ENCODE data around the gene RIPPLY2. TPM values are rescaled to one million over a fixed set of nuclear protein-coding genes. Genes with fewer than 3 reads are reported as not detected.
"Not testable (repeated sequence)": the region's sequence is repeated elsewhere in the genome, so short reads cannot be mapped to it uniquely, and the experiment has no call there.

Gene RIPPLY2
- total RNA-seq, 6 experiments from 2014 or later: not detected

DNA sequence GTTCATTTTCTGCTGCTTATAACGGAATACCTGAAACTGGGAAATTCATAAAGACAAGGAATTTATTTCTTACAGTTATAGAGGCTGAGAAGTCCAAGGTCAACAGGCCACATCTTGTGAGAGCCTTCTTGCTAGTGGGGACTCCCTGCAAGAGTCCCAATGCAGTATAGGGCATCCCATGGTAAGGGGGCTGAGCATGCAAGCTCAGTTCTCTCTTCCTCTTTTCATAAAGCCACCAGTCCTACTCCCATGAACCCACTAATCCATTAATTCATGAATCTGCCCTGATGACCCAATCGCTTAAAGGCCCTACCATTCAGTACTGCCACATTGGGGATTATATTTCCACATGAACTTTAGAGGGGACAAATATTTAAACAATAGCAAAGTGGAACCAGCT, 32.8 kb downstream of the RIPPLY2 start:
- no peak for ATAC-seq
- 96% methylated on average over 2 of the region's 2 CpGs for WGBS (ENCODE audit: insufficient coverage, low coverage, low lambda C conversion rate, missing lambda C conversion rate)
- intact Hi-C loops (cut with DNase I): loop anchor here in 1 of 2 donors (5.0 kb wide), 1 partner anchor 336 kb away; no protein-coding TSS in a partner anchor

DNA sequence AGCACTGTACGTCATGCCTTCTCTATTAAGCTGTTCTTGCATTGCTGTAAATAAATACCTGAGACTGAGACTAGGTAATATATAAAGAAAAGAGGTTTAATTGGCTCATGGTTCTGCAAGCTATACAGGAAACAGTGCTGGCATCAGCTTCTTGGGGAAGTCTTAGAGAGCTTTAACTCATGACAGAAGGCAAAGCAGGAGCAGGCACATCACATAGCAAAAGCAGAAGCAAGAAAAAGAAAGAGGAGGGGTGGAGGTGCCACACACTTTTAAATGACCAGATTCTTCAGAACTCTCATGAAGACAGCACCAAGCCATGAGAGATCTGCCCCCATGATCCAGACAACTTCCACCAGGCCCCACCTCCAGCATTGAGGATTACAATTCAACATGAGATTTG, 36.5 kb downstream of the RIPPLY2 start:
- H3K9me3 ChIP-seq: no peaks in the 10 kb centered on the region
- H3K27me3 ChIP-seq: no peaks in the 10 kb centered on the region
- no peak overlapping the region for H3K4me3 ChIP-seq
- no peak for DNase-seq
- intact Hi-C loops (cut with DNase I): loop anchor here in 1 of 2 donors (5.0 kb wide), 1 partner anchor 333 kb away; no protein-coding TSS in a partner anchor
- 89% methylated on average over 1 of the region's 1 CpG for WGBS (ENCODE audit: insufficient coverage, low coverage, low lambda C conversion rate, missing lambda C conversion rate)
- TF ChIP-seq POLR2A (IDR thresholded peaks at IDR 0.05): no peak
- TF ChIP-seq, protein P1, sequence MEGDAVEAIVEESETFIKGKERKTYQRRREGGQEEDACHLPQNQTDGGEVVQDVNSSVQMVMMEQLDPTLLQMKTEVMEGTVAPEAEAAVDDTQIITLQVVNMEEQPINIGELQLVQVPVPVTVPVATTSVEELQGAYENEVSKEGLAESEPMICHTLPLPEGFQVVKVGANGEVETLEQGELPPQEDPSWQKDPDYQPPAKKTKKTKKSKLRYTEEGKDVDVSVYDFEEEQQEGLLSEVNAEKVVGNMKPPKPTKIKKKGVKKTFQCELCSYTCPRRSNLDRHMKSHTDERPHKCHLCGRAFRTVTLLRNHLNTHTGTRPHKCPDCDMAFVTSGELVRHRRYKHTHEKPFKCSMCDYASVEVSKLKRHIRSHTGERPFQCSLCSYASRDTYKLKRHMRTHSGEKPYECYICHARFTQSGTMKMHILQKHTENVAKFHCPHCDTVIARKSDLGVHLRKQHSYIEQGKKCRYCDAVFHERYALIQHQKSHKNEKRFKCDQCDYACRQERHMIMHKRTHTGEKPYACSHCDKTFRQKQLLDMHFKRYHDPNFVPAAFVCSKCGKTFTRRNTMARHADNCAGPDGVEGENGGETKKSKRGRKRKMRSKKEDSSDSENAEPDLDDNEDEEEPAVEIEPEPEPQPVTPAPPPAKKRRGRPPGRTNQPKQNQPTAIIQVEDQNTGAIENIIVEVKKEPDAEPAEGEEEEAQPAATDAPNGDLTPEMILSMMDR (IDR thresholded peaks at IDR 0.05): no peak
- H3K36me3 ChIP-seq: no peaks in the 10 kb centered on the region
- no peaks in the 10 kb centered on the region for H3K4me1 ChIP-seq
- H3K27ac ChIP-seq: no peak overlapping the region
- ATAC-seq: no peak

More for the DNA sequence above, 32.8 kb downstream of the RIPPLY2 start:
- Histone ChIP-seq H3K4me1 (no peaks in the 10 kb centered on the region), H3K36me3 (no peaks in the 10 kb centered on the region), H3K4me3 (no peak overlapping the region), H3K9me3 (no peaks in the 10 kb centered on the region), H3K27me3 (no peaks in the 10 kb centered on the region), H3K27ac (no peak overlapping the region)
- no peak for DNase-seq
- no peak for TF ChIP-seq POLR2A (IDR thresholded peaks at IDR 0.05)
- TF ChIP-seq, protein P1 (IDR thresholded peaks at IDR 0.05): no peak

DNA sequence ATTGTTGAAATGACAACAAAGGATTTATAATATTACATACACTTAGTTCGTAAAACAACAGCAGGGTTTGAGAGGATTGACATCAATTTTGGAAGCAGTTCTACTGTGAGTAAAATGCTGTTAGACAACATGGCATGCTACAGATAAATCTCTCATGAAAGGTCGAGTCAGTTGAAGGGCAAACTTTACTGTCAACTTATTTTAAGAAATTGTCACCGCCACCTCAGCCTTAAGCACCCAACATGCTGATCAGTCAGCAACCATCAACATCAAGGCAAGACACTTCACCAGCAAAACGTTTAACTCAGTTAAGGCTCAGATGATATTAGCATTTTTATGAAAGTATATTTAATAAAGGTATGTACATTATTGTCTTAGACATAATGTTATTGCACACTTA, 37.4 kb downstream of the RIPPLY2 start:
- Histone ChIP-seq H3K4me3 (no peak overlapping the region), H3K4me1 (no peaks in the 10 kb centered on the region), H3K27me3 (no peaks in the 10 kb centered on the region), H3K27ac (no peak overlapping the region), H3K9me3 (no peaks in the 10 kb centered on the region), H3K36me3 (no peaks in the 10 kb centered on the region)
- no peak for ATAC-seq
- no peak for DNase-seq
- no peak for TF ChIP-seq POLR2A (IDR thresholded peaks at IDR 0.05)
- TF ChIP-seq, protein P1 (IDR thresholded peaks at IDR 0.05): no peak
- WGBS (ENCODE audit: insufficient coverage, low coverage, low lambda C conversion rate, missing lambda C conversion rate): 95% methylated on average over 4 of the region's 4 CpGs
- intact Hi-C loops (cut with DNase I): no loop called here

DNA sequence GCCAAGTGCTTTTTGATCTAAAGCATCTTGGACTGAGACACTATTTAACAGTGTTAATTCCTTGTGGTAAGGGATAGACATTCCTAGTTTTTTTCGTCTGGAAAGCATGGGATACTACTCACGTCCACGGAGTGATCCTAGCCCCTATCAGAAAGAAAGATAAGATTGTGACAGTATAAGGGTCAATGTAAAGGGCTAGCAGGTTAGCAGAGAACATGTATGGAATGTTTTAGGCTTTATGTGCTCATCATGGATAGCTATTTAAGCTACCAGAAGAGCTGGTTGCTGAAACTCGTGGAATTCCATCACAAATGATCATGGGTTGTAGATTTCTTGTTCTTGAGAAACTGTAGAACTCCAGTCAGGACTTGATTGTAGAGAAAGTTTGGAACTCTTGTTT, 38.4 kb downstream of the RIPPLY2 start:
- WGBS (ENCODE audit: insufficient coverage, low coverage, low lambda C conversion rate, missing lambda C conversion rate): 75% methylated on average over 4 of the region's 4 CpGs
- ATAC-seq (no peak), DNase-seq (no peak)
- no peaks in the 10 kb centered on the region for H3K9me3 ChIP-seq
- H3K36me3 ChIP-seq: no peaks in the 10 kb centered on the region
- intact Hi-C loops (cut with DNase I): no loop called here
- H3K27ac ChIP-seq: no peak overlapping the region
- H3K4me3 ChIP-seq: no peak overlapping the region
- H3K4me1 ChIP-seq: no peaks in the 10 kb centered on the region
- no peaks in the 10 kb centered on the region for H3K27me3 ChIP-seq
- TF ChIP-seq POLR2A (IDR thresholded peaks at IDR 0.05): no peak
- TF ChIP-seq, protein P1 (IDR thresholded peaks at IDR 0.05): no peak

DNA sequence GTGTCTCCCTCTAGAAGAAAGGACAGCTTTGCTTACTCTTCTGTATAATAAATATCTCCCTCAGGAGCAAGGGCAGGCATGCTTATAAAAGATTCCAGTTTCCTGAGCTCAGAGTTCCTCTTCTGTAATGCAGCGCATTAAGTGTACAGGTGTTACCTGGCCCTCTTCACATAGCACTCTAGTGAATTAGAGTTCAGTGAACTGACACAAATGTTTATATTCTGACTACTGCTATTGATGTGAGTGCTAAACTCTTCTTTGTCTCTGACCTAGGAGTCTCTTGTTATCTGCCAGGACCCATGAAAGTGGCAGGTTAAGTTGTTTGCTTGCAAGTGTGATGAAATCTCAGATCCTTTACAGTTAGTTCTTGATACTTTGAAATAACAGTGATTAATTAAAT, 39.9 kb downstream of the RIPPLY2 start:
- no peaks in the 10 kb centered on the region for H3K27me3 ChIP-seq
- H3K4me1 ChIP-seq: no peaks in the 10 kb centered on the region
- no peak for DNase-seq
- H3K9me3 ChIP-seq: no peaks in the 10 kb centered on the region
- no peaks in the 10 kb centered on the region for H3K36me3 ChIP-seq
- H3K4me3 ChIP-seq: no peak overlapping the region
- H3K27ac ChIP-seq: no peak overlapping the region
- intact Hi-C loops (cut with DNase I): no loop called here
- WGBS (ENCODE audit: insufficient coverage, low coverage, low lambda C conversion rate, missing lambda C conversion rate): 100% methylated on average over 1 of the region's 1 CpG
- no peak for TF ChIP-seq POLR2A (IDR thresholded peaks at IDR 0.05)
- TF ChIP-seq, protein P1 (IDR thresholded peaks at IDR 0.05): no peak
- no peak for ATAC-seq

DNA sequence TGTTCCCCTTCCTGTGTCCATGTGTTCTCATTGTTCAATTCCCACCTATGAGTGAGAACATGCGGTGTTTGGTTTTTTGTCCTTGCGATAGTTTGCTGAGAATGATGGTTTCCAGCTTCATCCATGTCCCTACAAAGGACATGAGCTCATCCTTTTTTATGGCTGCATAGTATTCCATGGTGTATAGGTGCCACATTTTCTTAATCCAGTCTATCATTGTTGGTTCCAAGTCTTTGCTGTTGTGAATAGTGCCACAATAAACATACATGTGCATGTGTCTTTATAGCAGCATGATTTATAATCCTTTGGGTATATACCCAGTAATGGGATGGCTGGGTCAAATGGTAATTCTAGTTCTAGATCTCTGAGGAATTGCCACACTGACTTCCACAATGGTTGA, 43.9 kb downstream of the RIPPLY2 start:
- H3K4me3 ChIP-seq; intact Hi-C loops (cut with DNase I); H3K27ac ChIP-seq; H3K36me3 ChIP-seq; H3K9me3 ChIP-seq; DNase-seq; H3K4me1 ChIP-seq; ATAC-seq; H3K27me3 ChIP-seq: not testable (repeated sequence)
- WGBS (ENCODE audit: insufficient coverage, low coverage, low lambda C conversion rate, missing lambda C conversion rate): no CpG with 5 or more reads among the region's 2 CpGs
